SK-N-SH (cell line): ENCODE measurements around the gene HBA2.
"Not testable (repeated sequence)": the region's sequence is repeated elsewhere in the genome, so short reads cannot be mapped to it uniquely, and the experiment has no call there.

ENCODE experiments used
- CHD2 ChIP-seq: fragments of 150-350 bp; IDR thresholded peaks from 2 replicates; pipeline ENCODE4 v1.6.1; 2018; ENCODE audit warnings: low read length; ENCODE audit not compliant: partially characterized antibody
- EP300 ChIP-seq, 2 experiments: IDR thresholded peaks; 2 replicates each; pipeline versions ENCODE4 v1.4.0 to v1.6.1; 2012; ENCODE audit warnings: borderline replicate concordance in 1 of 2, low read depth in 1 of 2, low read length in 1 of 2
- EZH2phosphoT487 ChIP-seq: fragments of 200-600 bp; sonication (generic); IDR thresholded peaks from 2 replicates; pipeline ENCODE4 v1.6.1; 2017; ENCODE audit warnings: low read depth, mixed run types, mild to moderate bottlenecking, antibody characterized with exemption, moderate library complexity, borderline replicate concordance
- FOXJ3 ChIP-seq: sonication (generic); formaldehyde crosslinking; IDR thresholded peaks from 2 replicates; pipeline ENCODE4 v1.5.1; 2020; ENCODE audit warnings: mild to moderate bottlenecking, missing genetic modification reagents
- FOXM1 ChIP-seq: IDR thresholded peaks from 2 replicates; pipeline ENCODE4 v1.4.0; 2012; ENCODE audit warnings: low read depth, mild to moderate bottlenecking
- GABPA ChIP-seq: IDR thresholded peaks from 2 replicates; pipeline ENCODE4 v1.4.0; 2012; ENCODE audit warnings: low read depth, mild to moderate bottlenecking
- POLR2AphosphoS5 ChIP-seq: IDR thresholded peaks from 2 replicates; pipeline ENCODE4 v1.6.1; 2012; ENCODE audit warnings: low read depth, low read length
- RAD21 ChIP-seq: IDR thresholded peaks from 2 replicates; pipeline ENCODE4 v1.6.1; 2012; ENCODE audit warnings: mild to moderate bottlenecking, low read length
- TF ChIP-seq, protein P1 (sequence below): IDR thresholded peaks from 2 replicates; pipeline ENCODE4 v1.4.0; 2012; ENCODE audit warnings: low read depth
- TF ChIP-seq, protein P2 (sequence below): fragments of 200-600 bp; sonication (generic); IDR thresholded peaks from 2 replicates; pipeline ENCODE4 v1.6.1; 2017; ENCODE audit warnings: antibody characterized with exemption, mild to moderate bottlenecking, moderate library complexity
- TF ChIP-seq, protein P3 (sequence below): IDR thresholded peaks from 2 replicates; pipeline ENCODE4 v1.6.1; 2012; ENCODE audit warnings: mild to moderate bottlenecking, low read depth, low read length, moderate library complexity
- TF ChIP-seq, protein P4 (sequence below): fragments of 150-350 bp; IDR thresholded peaks from 2 replicates; pipeline ENCODE4 v1.6.1; 2017; ENCODE audit warnings: antibody characterized with exemption, low read length, low read depth, borderline replicate concordance

DNA sequence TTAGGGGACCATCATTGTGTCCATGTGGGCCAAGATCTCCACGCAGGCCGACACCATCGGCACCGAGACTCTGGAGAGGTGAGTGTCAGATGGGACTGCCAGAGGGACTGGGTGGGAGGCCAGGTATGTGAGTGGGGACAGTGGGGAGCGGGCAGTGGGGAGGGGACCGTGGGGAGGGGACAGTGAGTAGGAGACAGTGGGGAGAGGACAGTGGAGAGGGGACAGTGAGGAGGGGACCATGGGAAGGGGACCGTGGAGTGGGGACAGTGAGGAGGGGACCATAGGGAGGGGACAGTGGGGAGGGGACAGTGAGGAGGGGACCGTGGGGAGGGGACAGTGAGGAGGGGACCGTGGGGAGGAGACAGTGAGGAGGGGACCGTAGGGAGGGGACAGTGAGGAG, 9.5 kb upstream of the HBA2 start:
- TF ChIP-seq, protein P1, sequence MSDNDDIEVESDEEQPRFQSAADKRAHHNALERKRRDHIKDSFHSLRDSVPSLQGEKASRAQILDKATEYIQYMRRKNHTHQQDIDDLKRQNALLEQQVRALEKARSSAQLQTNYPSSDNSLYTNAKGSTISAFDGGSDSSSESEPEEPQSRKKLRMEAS = not testable (repeated sequence)
- TF ChIP-seq FOXM1; POLR2AphosphoS5; RAD21; FOXJ3 (CRISPR knock-in tag); EP300 (IDR thresholded peaks at IDR 0.05; ENCODE audit: borderline replicate concordance in 1 of 2, low read depth in 1 of 2, low read length in 1 of 2); EZH2phosphoT487; GABPA; CHD2: not testable (repeated sequence)
- TF ChIP-seq, protein P2, sequence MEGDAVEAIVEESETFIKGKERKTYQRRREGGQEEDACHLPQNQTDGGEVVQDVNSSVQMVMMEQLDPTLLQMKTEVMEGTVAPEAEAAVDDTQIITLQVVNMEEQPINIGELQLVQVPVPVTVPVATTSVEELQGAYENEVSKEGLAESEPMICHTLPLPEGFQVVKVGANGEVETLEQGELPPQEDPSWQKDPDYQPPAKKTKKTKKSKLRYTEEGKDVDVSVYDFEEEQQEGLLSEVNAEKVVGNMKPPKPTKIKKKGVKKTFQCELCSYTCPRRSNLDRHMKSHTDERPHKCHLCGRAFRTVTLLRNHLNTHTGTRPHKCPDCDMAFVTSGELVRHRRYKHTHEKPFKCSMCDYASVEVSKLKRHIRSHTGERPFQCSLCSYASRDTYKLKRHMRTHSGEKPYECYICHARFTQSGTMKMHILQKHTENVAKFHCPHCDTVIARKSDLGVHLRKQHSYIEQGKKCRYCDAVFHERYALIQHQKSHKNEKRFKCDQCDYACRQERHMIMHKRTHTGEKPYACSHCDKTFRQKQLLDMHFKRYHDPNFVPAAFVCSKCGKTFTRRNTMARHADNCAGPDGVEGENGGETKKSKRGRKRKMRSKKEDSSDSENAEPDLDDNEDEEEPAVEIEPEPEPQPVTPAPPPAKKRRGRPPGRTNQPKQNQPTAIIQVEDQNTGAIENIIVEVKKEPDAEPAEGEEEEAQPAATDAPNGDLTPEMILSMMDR = not testable (repeated sequence)
- TF ChIP-seq, protein P3, sequence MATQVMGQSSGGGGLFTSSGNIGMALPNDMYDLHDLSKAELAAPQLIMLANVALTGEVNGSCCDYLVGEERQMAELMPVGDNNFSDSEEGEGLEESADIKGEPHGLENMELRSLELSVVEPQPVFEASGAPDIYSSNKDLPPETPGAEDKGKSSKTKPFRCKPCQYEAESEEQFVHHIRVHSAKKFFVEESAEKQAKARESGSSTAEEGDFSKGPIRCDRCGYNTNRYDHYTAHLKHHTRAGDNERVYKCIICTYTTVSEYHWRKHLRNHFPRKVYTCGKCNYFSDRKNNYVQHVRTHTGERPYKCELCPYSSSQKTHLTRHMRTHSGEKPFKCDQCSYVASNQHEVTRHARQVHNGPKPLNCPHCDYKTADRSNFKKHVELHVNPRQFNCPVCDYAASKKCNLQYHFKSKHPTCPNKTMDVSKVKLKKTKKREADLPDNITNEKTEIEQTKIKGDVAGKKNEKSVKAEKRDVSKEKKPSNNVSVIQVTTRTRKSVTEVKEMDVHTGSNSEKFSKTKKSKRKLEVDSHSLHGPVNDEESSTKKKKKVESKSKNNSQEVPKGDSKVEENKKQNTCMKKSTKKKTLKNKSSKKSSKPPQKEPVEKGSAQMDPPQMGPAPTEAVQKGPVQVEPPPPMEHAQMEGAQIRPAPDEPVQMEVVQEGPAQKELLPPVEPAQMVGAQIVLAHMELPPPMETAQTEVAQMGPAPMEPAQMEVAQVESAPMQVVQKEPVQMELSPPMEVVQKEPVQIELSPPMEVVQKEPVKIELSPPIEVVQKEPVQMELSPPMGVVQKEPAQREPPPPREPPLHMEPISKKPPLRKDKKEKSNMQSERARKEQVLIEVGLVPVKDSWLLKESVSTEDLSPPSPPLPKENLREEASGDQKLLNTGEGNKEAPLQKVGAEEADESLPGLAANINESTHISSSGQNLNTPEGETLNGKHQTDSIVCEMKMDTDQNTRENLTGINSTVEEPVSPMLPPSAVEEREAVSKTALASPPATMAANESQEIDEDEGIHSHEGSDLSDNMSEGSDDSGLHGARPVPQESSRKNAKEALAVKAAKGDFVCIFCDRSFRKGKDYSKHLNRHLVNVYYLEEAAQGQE = not testable (repeated sequence)
- TF ChIP-seq, protein P4, sequence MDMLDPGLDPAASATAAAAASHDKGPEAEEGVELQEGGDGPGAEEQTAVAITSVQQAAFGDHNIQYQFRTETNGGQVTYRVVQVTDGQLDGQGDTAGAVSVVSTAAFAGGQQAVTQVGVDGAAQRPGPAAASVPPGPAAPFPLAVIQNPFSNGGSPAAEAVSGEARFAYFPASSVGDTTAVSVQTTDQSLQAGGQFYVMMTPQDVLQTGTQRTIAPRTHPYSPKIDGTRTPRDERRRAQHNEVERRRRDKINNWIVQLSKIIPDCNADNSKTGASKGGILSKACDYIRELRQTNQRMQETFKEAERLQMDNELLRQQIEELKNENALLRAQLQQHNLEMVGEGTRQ = not testable (repeated sequence)
